HG03521 (cell line): ENCODE results near the gene AZU1.
"Not testable (repeated sequence)": the region's sequence is repeated elsewhere in the genome, so short reads cannot be mapped to it uniquely, and the experiment has no call there.

Experiments used
- ATAC-seq: cut with Tn5 transposase; IDR thresholded peaks from one replicate; pipeline ENCODE4 v1.9.1; 2021; ENCODE audit warnings: mild to moderate bottlenecking, moderate library complexity; ENCODE audit not compliant: unreplicated experiment

Gene AZU1

GRCh38 chr19:852136-853013 is 24.7 kb downstream of the AZU1 start, which contains the start of gene ELANE:
ELANE (plus strand) TSS chr19:852303; CDS start chr19:852329, 26 bp downstream.
- no peak for ATAC-seq

GRCh38 chr19:853014-853585 is 25.5 kb downstream of the AZU1 start:
- no peak for ATAC-seq

GRCh38 chr19:853614-854220 is 26.1 kb downstream of the AZU1 start:
- not testable (repeated sequence) for ATAC-seq

GRCh38 chr19:854549-854948 is 26.9 kb downstream of the AZU1 start:
- no peak for ATAC-seq

GRCh38 chr19:855142-855541 is 27.5 kb downstream of the AZU1 start:
- ATAC-seq, result no peak

GRCh38 chr19:855566-856120 is 28.0 kb downstream of the AZU1 start:
- ATAC-seq, result no peak

GRCh38 chr19:858284-858683 is 30.6 kb downstream of the AZU1 start:
- no peak for ATAC-seq

- no peak for ATAC-seq
Measured at GRCh38 chr19:858868-859843, 31.5 kb downstream of the AZU1 start, which contains the start of gene CFD. CFD (plus strand) TSS chr19:859664; CDS start chr19:859690, 26 bp downstream.

- ATAC-seq, result no peak
Measured at GRCh38 chr19:861141-861755, 33.6 kb downstream of the AZU1 start.

GRCh38 chr19:861756-862580 is 34.3 kb downstream of the AZU1 start:
- no peak for ATAC-seq

- no peak for ATAC-seq
Measured at GRCh38 chr19:862581-863314, 35.1 kb downstream of the AZU1 start.

GRCh38 chr19:863315-863620 is 35.6 kb downstream of the AZU1 start:
- no peak for ATAC-seq

- no peak for ATAC-seq
Measured at GRCh38 chr19:866769-867300, 39.2 kb downstream of the AZU1 start.

GRCh38 chr19:867301-867793 is 39.7 kb downstream of the AZU1 start:
- no peak for ATAC-seq

GRCh38 chr19:867855-868457 is 40.3 kb downstream of the AZU1 start:
- ATAC-seq, result no peak

- no peak for ATAC-seq
Measured at GRCh38 chr19:868458-869244, 41.0 kb downstream of the AZU1 start.
